Measurements from ENCODE around the gene EMID1. TPM values are rescaled to one million over a fixed set of nuclear protein-coding genes. Genes with fewer than 3 reads are reported as not detected.

Gene EMID1
- polyA plus RNA-seq, 4 donors = 63.6 to 119 (median 99.3) TPM

DNA sequence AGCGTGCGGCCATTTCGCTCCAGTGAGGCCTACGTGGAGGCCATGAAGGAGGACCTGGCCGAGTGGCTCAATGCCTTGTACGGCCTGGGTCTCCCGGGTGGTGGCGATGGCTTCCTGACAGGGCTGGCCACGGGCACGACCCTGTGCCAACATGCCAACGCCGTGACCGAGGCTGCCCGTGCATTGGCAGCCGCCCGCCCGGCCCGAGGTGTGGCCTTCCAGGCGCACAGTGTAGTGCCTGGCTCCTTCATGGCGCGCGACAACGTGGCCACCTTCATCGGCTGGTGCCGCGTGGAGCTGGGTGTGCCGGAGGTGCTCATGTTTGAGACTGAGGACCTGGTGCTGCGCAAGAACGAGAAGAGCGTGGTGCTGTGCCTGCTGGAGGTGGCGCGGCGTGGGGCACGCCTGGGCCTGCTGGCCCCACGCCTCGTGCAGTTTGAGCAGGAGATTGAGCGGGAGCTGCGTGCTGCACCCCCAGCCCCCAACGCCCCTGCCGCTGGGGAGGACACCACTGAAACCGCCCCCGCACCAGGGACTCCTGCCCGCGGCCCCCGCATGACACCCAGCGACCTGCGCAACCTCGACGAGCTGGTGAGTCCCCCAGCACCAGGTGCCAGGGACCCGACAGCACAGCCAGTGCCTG lies 102.6 kb downstream of the EMID1 start:
- DNase-seq (ENCODE audit: low read depth in 4 of 4, low spot score in 2 of 4) = no peak

DNA sequence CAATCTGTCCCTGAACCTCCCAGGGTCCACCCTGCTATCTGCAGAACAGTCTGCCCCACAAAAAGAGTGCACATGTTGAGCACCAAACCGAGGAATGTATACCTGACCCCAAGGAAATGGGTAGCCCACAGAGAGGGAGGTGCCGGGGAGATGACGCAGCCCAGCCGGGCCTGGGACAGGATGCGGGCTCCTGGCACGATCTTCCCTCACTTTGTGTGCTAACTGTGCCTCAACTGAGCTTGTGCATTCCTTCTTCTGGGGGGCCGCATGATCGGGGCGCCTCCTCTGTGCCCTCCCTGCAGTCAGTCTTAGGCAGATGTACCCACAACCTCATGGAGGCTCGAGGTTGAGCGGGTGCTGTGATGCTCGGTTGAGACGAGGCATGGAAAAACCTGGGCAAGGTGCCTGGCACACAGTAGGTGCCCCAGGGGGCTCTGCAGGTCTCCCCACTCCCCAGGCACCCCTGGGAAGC lies 103.1 kb downstream of the EMID1 start:
- DNase-seq (ENCODE audit: low read depth in 4 of 4, low spot score in 2 of 4) = no peak

Other genes starting within 250 kb of the EMID1 start
- gene C22orf31, start 144.1 kb upstream of the EMID1 start, polyA plus RNA-seq (ENCODE audit: insufficient read length in 4 of 4) = 1 to 10 TPM; 1.2 to 1.5 (median 1.4) TPM
- gene KREMEN1, start 132.9 kb upstream of the EMID1 start, polyA plus RNA-seq (ENCODE audit: insufficient read length in 4 of 4) = 10 to 100 TPM; 23.5 to 24.9 (median 24.6) TPM
- gene RHBDD3, start 62.1 kb downstream of the EMID1 start, polyA plus RNA-seq (ENCODE audit: insufficient read length in 4 of 4) = 10 to 100 TPM; 22.2 to 45.4 (median 36.0) TPM
- gene EWSR1, start 62.4 kb downstream of the EMID1 start, polyA plus RNA-seq (ENCODE audit: insufficient read length in 4 of 4) = 100 to 1,000 TPM; 274 to 396 (median 339) TPM
- 10 to 100 TPM in 2 of 4 donors, 1 to 10 TPM in 2; 5.4 to 11.4 (median 8.5) TPM for gene GAS2L1, start 100.8 kb downstream of the EMID1 start, polyA plus RNA-seq (ENCODE audit: insufficient read length in 4 of 4)
- under 1 TPM in 3 of 4 donors, not detected in 1; 0.27 to 0.92 (median 0.29) TPM for gene RASL10A, start 109.8 kb downstream of the EMID1 start, polyA plus RNA-seq (ENCODE audit: insufficient read length in 4 of 4)
- gene AP1B1, start 182.7 kb downstream of the EMID1 start, polyA plus RNA-seq (ENCODE audit: insufficient read length in 4 of 4) = 10 to 100 TPM; 42.4 to 49.8 (median 44.3) TPM
- 1 to 10 TPM; 1.0 to 1.8 (median 1.2) TPM for gene RFPL1, start 232.7 kb downstream of the EMID1 start, polyA plus RNA-seq (ENCODE audit: insufficient read length in 4 of 4)

Data from left renal cortex interstitium (tissue), 4 donors.